HG03520 (cell line): ENCODE results near the gene FAM72B.
"Not testable (repeated sequence)": the region's sequence is repeated elsewhere in the genome, so short reads cannot be mapped to it uniquely, and the experiment has no call there.

Experiments
- ATAC-seq: cut with Tn5 transposase; IDR thresholded peaks from one replicate; pipeline ENCODE4 v1.9.1; 2021; ENCODE audit warnings: mild to moderate bottlenecking, moderate library complexity; ENCODE audit not compliant: unreplicated experiment

The FAM72B gene

DNA sequence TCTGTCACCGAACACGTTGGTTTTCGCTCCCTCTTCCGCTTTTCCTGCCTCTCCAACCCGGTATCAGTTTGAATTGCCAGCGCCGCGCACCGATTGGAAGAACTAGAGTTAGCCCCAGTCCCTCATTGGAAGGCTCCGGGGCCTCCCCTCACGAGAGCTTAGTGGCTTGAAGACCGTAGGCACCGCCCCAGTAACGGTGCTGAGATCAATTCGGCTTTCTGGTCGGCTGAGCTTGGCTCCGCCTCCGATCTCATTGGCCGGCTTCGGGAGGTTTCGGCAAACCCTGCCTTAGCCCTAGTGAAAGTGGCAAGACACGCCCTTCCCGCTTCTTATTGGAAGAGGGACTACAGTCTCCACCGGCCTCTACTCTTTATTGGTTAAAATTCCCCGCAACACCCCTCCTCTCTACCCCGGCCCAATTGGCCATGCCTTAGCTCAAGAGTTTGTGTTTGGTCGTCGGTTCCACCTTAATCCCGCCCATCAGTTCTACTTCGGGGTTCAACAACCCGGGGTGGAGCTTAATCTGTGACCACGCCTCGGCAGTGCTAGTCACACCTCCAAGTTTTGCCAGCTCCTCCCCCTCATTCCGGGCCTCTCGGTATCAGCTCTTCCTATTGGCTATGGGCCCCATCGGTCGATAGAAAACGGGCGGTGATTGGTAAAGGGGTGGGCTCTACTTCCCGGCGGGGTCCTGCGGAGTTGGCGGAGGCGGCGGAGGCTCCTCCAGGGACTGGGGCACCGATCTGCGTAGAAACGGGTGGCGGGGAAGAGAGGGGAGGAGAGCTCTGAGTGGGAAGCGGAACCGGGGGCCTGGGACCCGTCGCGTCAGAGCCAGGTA lies at the start of gene FAM72B, which contains the start of gene SRGAP2C:
Gene FAM72B, minus strand, starts transcription at position 51 of the 838 bp plus-strand sequence. CDS start 851 bp downstream, outside the sequence.
Gene SRGAP2C, plus strand, starts transcription at position 686 of the 838 bp plus-strand sequence. CDS start 2,472 bp downstream, outside the sequence.
- ATAC-seq, result peak; percentile 81

DNA sequence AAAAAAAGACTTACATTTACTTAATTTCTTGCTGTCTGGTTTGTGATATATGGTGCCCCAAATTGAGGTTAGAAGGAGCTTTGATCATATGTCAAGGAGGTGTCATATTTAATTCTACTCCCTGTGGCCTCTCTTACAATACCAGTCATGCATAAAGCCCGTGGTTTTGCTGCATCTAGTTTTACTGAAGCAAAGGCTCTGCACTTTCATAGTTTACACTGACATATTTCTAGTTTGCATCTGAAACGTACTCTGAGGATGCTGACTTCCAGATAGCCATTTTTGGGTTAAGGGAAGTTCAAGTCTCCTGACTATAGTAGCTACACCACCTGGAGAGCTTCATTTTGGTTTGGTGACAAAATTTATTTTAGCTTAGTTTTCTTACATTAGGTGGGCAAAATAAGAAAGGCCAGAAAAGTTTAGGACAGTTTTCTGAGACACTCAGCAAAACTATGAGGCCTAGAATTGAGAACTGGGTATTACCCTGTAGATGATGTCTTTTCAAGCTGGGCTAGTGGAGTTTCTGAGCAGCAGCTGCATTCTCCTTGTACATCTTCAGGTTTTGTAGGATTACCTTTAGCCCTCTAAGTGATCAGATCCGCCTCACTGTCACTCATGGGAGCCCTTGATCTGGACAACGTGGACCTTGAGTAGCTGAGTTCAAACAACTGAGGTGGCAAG lies 48.4 kb upstream of the FAM72B start:
- not testable (repeated sequence) for ATAC-seq

DNA sequence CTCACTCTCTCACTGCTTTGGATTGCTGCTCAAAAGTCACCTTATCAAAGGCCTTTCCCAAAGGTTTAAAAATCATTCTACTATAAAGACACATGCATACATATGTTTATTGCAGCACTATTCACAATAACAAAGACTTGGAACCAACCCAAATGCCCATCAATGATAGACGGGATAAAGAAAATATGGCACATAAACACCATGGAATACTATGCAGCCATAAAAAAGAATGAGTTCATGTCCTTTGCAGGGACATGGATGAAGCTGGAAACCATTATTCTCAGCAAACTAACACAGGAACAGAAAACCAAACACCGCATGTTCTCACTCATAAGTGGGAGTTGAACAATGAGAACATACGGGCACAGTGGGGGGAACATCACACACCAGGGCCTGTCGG lies 46.5 kb upstream of the FAM72B start:
- ATAC-seq, result not testable (repeated sequence)

GRCh38 chr1:121227544-121228330 lies 43.6 kb upstream of the FAM72B start:
- not testable (repeated sequence) for ATAC-seq

DNA sequence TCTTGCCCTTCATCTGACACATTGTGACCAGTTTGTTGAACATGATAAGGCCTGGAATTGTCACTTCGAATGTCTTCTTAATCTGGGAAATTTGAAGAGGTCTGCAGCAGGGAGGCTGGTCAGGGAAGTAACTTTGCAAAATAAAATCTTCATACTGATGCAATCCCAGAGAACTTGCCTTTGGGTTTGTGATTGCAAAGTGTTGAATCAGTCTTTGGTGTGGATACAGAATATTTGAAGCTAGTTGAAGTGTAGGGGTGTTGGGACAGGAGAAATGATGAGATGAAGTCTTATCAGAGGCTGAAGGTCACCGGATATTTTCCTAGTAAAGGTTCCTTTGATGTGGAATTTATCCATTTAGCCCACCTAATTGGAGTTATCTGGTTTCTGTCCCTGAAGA lies 42.8 kb upstream of the FAM72B start:
- ATAC-seq, result not testable (repeated sequence)

GRCh38 chr1:121226295-121226904 lies 42.3 kb upstream of the FAM72B start:
- ATAC-seq, result not testable (repeated sequence)

DNA sequence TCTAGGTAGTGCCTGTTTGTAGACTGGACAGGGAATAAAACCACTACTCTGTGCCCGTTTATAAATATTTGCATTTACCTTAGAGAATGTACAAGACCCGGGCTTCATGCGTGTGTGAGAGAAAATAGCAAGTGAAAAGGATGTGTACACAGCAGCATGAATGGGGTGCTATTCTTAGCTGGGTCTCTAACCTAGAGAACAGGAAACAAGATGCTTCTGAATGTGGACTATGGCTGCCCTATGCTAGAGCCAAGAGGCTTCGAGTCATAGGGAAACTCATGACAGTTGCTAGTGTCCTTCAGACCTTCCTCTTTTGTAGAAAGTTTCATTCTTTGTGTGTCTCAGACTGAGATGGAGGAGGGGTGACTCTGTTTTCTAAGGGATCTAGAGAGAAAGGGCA lies 40.6 kb upstream of the FAM72B start:
- ATAC-seq, result peak; percentile 96

- peak; percentile 70 for ATAC-seq
Measured at GRCh38 chr1:121221770-121222169, 37.6 kb upstream of the FAM72B start.

DNA sequence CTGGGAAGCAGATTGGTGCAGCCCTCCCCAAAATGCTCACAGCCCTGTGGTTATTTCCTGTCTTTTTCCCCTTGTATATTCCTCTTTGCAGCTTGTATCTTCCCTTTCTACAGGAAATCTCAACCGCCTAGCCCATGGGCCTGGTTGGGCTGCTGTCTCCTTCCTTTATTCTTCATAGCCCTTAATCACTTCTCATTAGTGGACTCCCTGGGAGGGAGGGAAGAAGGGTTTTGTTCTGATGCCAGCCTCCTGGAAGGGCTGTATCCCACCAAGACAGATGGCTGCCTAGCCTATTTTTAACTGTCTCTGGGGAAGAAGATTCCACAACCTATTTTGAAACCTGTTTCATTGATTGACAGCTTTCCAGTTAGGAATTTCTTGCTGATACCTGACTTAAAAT lies 32.5 kb upstream of the FAM72B start:
- not testable (repeated sequence) for ATAC-seq

DNA sequence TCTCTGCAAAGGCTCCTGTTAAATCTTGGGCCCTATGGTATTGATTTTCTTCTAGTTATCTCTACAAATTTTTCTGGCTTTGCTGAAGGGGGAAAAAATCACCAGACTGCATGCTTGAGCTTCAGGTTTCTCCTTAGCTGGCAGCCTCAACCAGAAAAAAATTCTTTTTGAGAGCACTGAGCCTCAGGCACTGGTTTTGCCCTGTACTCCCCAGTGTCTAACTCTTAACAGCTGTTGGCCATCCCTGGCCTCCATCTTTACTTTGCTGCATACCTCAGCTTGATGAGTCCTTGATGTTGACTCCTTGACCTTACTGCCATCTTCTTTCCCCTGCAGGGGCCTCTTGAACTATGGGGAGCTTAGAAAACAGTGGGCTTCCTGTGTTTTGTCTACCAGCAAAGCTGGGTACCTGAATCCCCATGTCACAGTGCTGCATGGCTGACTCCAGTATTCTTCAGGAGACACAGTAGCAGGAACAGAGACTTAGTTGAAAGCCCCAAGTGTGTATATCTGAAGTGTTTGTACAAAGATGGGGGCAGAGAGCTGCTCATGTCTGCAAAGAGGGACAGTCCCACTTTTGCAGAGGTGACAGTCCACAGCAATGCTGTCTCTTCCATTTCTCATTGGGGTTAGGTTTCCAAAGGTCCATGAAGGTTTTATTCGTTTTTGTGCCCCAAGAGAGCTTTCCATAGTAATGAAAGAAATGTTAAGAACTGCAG lies 31.7 kb upstream of the FAM72B start:
- ATAC-seq, result not testable (repeated sequence)

DNA sequence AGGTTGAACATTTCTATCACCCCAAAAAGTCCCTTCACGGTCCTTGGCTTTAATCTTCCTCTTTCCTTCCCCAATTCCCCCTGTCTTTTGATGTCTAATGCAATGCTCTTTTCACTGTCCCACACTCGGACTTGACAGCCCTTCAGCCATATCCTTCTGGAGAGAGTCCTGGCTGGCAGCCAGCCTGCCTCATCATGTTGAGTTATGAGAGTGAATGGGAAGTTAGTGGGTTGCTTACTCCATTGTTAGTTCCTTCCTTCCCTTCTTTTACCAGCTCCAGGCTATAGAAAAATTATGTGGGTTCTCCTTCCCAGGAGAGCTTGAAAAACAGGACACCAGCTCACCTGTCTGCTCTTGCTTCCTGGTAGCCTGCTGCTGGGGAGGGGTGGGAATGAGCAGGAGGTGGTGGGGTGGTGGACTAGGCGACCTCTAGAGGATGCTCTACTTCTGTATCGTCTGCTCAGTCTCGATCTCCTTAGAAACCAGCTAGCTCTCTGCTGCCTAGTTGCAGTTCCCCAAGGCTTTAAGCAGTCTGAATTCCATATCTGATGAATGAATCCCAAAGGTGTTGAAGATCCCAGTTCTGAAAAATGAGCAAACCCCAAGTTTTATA lies 30.5 kb upstream of the FAM72B start:
- not testable (repeated sequence) for ATAC-seq

GRCh38 chr1:121213491-121213890 lies 29.4 kb upstream of the FAM72B start:
- not testable (repeated sequence) for ATAC-seq

DNA sequence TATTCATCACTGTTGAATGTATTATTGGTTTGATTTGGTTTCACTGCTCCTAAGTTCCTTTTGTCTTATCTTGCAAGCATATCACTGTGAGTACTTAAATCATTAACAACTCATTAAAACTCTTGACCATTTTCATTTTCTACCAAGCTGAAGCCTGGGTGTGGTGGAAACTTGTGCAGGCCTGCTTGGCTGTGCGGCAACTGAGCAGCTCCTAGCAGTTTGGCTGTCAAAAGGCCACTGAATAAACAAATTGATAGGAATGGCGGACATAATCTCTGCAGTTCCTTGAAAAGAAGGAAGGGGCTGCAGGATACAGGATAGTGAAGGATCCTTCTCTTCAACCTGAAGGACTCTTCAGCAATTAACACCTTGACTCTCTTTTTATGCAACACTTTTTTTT lies 26.6 kb upstream of the FAM72B start:
- not testable (repeated sequence) for ATAC-seq

DNA sequence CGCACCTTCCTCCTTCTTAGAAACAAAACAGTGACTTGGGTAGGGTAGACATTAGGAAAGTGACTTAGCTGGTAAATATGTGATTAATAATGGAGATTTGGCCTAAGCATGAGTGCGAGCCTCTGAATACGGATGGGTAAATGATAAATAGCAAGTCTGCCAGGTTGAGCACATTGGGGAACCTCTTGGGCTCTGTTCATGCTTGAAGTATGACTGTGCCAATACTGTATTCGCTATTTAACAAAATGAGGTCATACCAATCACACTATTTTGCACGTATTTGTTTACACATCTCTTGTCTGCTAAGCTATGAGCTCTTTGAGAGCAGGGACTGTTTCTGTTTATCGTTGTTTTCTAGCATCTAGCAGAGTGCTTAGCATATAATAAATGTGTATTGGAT lies 24.2 kb upstream of the FAM72B start:
- not testable (repeated sequence) for ATAC-seq

GRCh38 chr1:121207328-121207727 lies 23.2 kb upstream of the FAM72B start:
- not testable (repeated sequence) for ATAC-seq

DNA sequence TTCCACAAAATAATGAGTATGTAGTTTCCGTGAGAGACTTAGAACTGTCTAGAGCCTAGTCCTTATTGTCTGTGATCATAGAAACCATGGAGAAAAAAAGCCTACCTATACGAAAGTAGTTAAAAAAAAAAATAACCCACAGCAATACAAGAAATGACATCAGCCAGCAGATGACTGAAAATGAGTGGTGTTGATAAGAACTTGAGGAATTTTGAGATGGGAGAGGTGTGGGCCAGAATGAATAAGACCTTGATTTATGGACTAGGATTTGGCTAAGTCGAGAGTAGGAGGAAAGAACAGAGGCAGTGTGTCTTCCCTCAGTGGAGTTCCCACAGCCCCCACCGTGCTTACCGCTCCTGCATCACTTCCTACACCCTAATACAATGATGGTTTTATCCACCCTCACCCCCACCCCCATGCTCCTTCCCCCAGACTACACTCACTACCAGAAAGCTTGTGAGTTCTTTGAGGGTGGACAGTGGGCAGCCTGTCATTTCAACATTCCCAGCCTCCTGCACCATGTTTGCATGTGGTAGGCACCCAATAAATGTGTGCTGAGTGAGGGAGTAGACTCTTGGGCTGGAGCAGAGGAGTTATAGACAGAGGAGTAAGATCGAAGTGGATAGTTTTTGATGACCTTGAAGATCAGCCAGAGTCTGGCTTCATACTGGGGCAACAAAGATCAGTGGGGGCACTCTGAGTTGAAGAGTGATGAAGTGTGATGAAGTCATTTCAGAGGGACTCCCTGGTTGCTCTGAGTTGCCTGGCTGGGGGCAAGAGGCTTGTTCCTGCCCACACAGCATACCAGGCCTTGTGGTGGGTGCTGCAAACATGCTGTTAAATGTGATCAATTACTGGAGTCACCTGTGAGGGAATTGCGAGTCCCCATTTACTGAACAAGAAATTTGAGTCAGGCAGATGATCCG lies 21.9 kb upstream of the FAM72B start:
- ATAC-seq, result not testable (repeated sequence)

DNA sequence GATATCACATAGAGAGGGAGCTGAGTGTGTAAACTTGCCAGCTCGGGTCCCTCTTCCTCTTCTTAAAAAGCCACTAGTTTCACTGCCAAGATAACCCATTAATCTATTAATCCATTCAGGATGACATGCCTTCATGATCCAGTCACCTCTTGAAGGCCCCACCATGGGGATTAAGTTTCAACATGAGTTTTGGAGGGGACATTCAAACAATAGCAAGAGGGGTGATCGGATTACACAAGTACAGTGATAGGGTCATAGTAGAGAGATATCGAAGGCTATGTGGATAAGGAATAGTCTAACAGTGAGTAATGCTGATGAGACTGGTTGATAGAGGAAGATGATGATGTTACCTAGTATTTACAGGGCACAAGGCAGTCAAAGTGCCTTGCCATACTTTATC lies 18.8 kb upstream of the FAM72B start:
- ATAC-seq, result not testable (repeated sequence)
